ENCODE data around the gene THEM4. TPM values are rescaled to one million over a fixed set of nuclear protein-coding genes. Genes with fewer than 3 reads are reported as not detected.
"Not testable (repeated sequence)": the region's sequence is repeated elsewhere in the genome, so short reads cannot be mapped to it uniquely, and the experiment has no call there.

THEM4 gene
- total RNA-seq, 2 experiments from 2014 or later: 7.2 to 21.5 TPM

- CTCF ChIA-PET (ENCODE audit: unreplicated experiment); H3K4me1 ChIP-seq (ENCODE audit: insufficient read depth, low read length, poor library complexity, severe bottlenecking); intact Hi-C loops (cut with micrococcal nuclease; ENCODE audit: unreplicated experiment); H3K36me3 ChIP-seq (ENCODE audit: insufficient read depth, low read length); H3K27ac ChIP-seq (ENCODE audit: low read depth, low read length, poor library complexity, severe bottlenecking); H3K79me2 ChIP-seq (ENCODE audit: insufficient read depth, low read depth, low read length); H3K4me3 ChIP-seq (ENCODE audit: low read depth, low read length, poor library complexity, severe bottlenecking); H3K9me3 ChIP-seq (ENCODE audit: low read length); H4K20me1 ChIP-seq (ENCODE audit: insufficient read depth, low read length); BruUV-seq (replicated peaks); H3K9me2 ChIP-seq (ENCODE audit: insufficient read depth, low read length); H2AFZ ChIP-seq (ENCODE audit: low read length); H3K4me2 ChIP-seq (ENCODE audit: low read length); DNase-seq (ENCODE audit: low spot score): not testable (repeated sequence)
- POLR2A ChIA-PET: interaction anchor here (1.1 kb wide), 1 partner anchor 39 kb away, joined by 3 read pairs; no protein-coding TSS in a partner anchor
Measured at GRCh38 chr1:151882918-151883317, 26.4 kb downstream of the THEM4 start.

GRCh38 chr1:151882466-151882865 is 26.8 kb downstream of the THEM4 start:
- TF ChIP-seq EZH2phosphoT487 (IDR thresholded peaks at IDR 0.05; ENCODE audit: borderline replicate concordance, low read depth, low read length): no peak
- no peak for TF ChIP-seq CTCF (conservative IDR thresholded peaks at IDR 0.05; ENCODE audit: low read length)
- intact Hi-C loops (cut with micrococcal nuclease; ENCODE audit: unreplicated experiment): no loop called here
- CTCF ChIA-PET (ENCODE audit: unreplicated experiment): no interaction called here
- Histone ChIP-seq H4K20me1 (ENCODE audit: insufficient read depth, low read length) (no peaks in the 10 kb centered on the region), H3K4me2 (ENCODE audit: low read length) (no peak overlapping the region), H3K4me1 (ENCODE audit: insufficient read depth, low read length, poor library complexity, severe bottlenecking) (peaks cover 4% of the 10 kb centered on the region), H3K9me2 (ENCODE audit: insufficient read depth, low read length) (no peaks in the 10 kb centered on the region), H3K36me3 (ENCODE audit: insufficient read depth, low read length) (no peaks in the 10 kb centered on the region), H2AFZ (ENCODE audit: low read length) (no peak overlapping the region), H3K79me2 (ENCODE audit: insufficient read depth, low read depth, low read length) (no peaks in the 10 kb centered on the region), H3K4me3 (ENCODE audit: low read depth, low read length, poor library complexity, severe bottlenecking) (no peak overlapping the region), H3K27ac (ENCODE audit: low read depth, low read length, poor library complexity, severe bottlenecking) (no peak overlapping the region), H3K9me3 (ENCODE audit: low read length) (no peaks in the 10 kb centered on the region)
- no TSS peak for BruUV-seq (replicated peaks)
- no peak for DNase-seq (ENCODE audit: low spot score)
- POLR2A ChIA-PET: interaction anchor here (1.1 to 2.2 kb wide), 2 partner anchors 12 to 38 kb away, joined by 3 to 5 read pairs; no protein-coding TSS in a partner anchor

GRCh38 chr1:151881479-151881878 is 27.8 kb downstream of the THEM4 start:
- BruUV-seq (replicated peaks): no TSS peak
- Histone ChIP-seq H4K20me1 (ENCODE audit: insufficient read depth, low read length) (no peaks in the 10 kb centered on the region), H3K4me2 (ENCODE audit: low read length) (no peak overlapping the region), H3K4me3 (ENCODE audit: low read depth, low read length, poor library complexity, severe bottlenecking) (no peak overlapping the region), H2AFZ (ENCODE audit: low read length) (no peak overlapping the region), H3K4me1 (ENCODE audit: insufficient read depth, low read length, poor library complexity, severe bottlenecking) (peaks cover 4% of the 10 kb centered on the region), H3K9me2 (ENCODE audit: insufficient read depth, low read length) (no peaks in the 10 kb centered on the region), H3K79me2 (ENCODE audit: insufficient read depth, low read depth, low read length) (no peaks in the 10 kb centered on the region), H3K36me3 (ENCODE audit: insufficient read depth, low read length) (no peaks in the 10 kb centered on the region), H3K27ac (ENCODE audit: low read depth, low read length, poor library complexity, severe bottlenecking) (no peak overlapping the region), H3K9me3 (ENCODE audit: low read length) (no peaks in the 10 kb centered on the region)
- CTCF ChIA-PET (ENCODE audit: unreplicated experiment): no interaction called here
- intact Hi-C loops (cut with micrococcal nuclease; ENCODE audit: unreplicated experiment): no loop called here
- peak; percentile 7 for DNase-seq (ENCODE audit: low spot score)
- no peak for TF ChIP-seq EZH2phosphoT487 (IDR thresholded peaks at IDR 0.05; ENCODE audit: borderline replicate concordance, low read depth, low read length)
- TF ChIP-seq CTCF (conservative IDR thresholded peaks at IDR 0.05; ENCODE audit: low read length): no peak; the same call in 1 of the 2 replicates
- POLR2A ChIA-PET: interaction anchor here (0.6 to 2.2 kb wide), 5 partner anchors 11 to 166 kb away, joined by 3 to 6 read pairs (median 4); no protein-coding TSS in a partner anchor
